SK-N-SH (cell line): Measurements from ENCODE around the gene ZNF624. TPM values are rescaled to one million over a fixed set of nuclear protein-coding genes. Genes with fewer than 3 reads are reported as not detected.

Experiments
- CTCF ChIA-PET: fragments of 300-600, 350-600 bp; formaldehyde crosslinking; extraction: SDS; loops from one replicate; lab custom pipeline; 2021; lab: Yijun Ruan, JAX
- POLR2A ChIA-PET: fragments of 350-600 bp; sonication (Branson Sonifier 250); formaldehyde crosslinking; extraction: SDS; loops from one replicate; lab custom pipeline; 2020; ENCODE audit warnings: antibody characterized with exemption, inconsistent platforms; lab: Yijun Ruan, JAX
- DNase-seq: peaks from one replicate; pipeline ENCODE4 v3.0.0; 2012
- H2AFZ ChIP-seq: fragments of 200-600 bp; sonication (generic); 2 replicates; pipeline ENCODE4 v1.8.1; 2016; ENCODE audit warnings: antibody characterized with exemption, mild to moderate bottlenecking, low read depth
- H3F3A ChIP-seq: fragments of 200-600 bp; sonication (generic); replicated peaks from 2 replicates; pipeline ENCODE3; 2016; ENCODE audit warnings: antibody characterized with exemption, mild to moderate bottlenecking; ENCODE audit not compliant: insufficient read depth
- H3K27ac ChIP-seq, 2 experiments: fragments of 200-500 bp in 1 of 2; fragments of 200-600 bp in 1 of 2; sonication (Bioruptor generic) in 1 of 2; sonication (generic), shearing (Covaris generic) in 1 of 2; 2 replicates each; pipeline versions ENCODE4 v1.5.1 to v1.6.1; 2014 to 2016; ENCODE audit warnings: low read depth in 2 of 2, inconsistent platforms in 1 of 2, low read length in 1 of 2, mild to moderate bottlenecking in 1 of 2, mixed read lengths in 1 of 2
- H3K27me3 ChIP-seq: fragments of 200-600 bp; sonication (generic), shearing (Covaris generic); 2 replicates; pipeline ENCODE4 v1.6.1; 2016; ENCODE audit warnings: mixed run types; ENCODE audit not compliant: insufficient read depth
- H3K36me3 ChIP-seq, 2 experiments: fragments of 200-500 bp in 1 of 2; fragments of 200-600 bp in 1 of 2; sonication (Bioruptor generic) in 1 of 2; sonication (generic) in 1 of 2; replicated peaks in 1 of 2; 2 replicates each; pipeline versions ENCODE3 to v1.5.1; 2014 to 2016; ENCODE audit warnings: low read length in 1 of 2, mild to moderate bottlenecking in 1 of 2; ENCODE audit not compliant: insufficient read depth in 2 of 2, control insufficient read depth in 1 of 2
- H3K4me1 ChIP-seq, 2 experiments: fragments of 200-500 bp in 1 of 2; fragments of 200-600 bp in 1 of 2; sonication (Bioruptor generic) in 1 of 2; sonication (generic), shearing (Covaris generic) in 1 of 2; 2 replicates each; pipeline versions ENCODE4 v1.5.1 to v1.6.1; 2014 to 2016; ENCODE audit warnings: low read depth in 1 of 2, low read length in 1 of 2, mixed run types in 1 of 2; ENCODE audit not compliant: insufficient read depth in 2 of 2, control insufficient read depth in 1 of 2
- H3K4me2 ChIP-seq: fragments of 200-600 bp; sonication (generic), shearing (Covaris generic); 2 replicates; pipeline ENCODE4 v1.6.1; 2017; ENCODE audit warnings: mixed run types
- H3K4me3 ChIP-seq, 2 experiments: fragments of 200-500 bp in 1 of 2; fragments of 200-600 bp in 1 of 2; sonication (Bioruptor generic) in 1 of 2; sonication (generic), shearing (Covaris generic) in 1 of 2; 2 replicates each; pipeline versions ENCODE4 v1.5.1 to v1.8.1; 2014 to 2016; ENCODE audit warnings: low read depth in 2 of 2, inconsistent platforms in 1 of 2, low read length in 1 of 2, mild to moderate bottlenecking in 1 of 2, mixed read lengths in 1 of 2, moderate library complexity in 1 of 2
- H3K79me2 ChIP-seq: fragments of 200-600 bp; sonication (generic); 2 replicates; pipeline ENCODE4 v1.8.1; 2017; ENCODE audit warnings: mild to moderate bottlenecking; ENCODE audit not compliant: insufficient read depth
- H3K9ac ChIP-seq: fragments of 200-600 bp; sonication (generic); 2 replicates; pipeline ENCODE4 v1.6.1; 2017; ENCODE audit warnings: mixed run types
- H3K9me2 ChIP-seq: fragments of 200-600 bp; sonication (generic); 2 replicates; pipeline ENCODE4 v1.6.1; 2017; ENCODE audit warnings: mixed run types
- H3K9me3 ChIP-seq: fragments of 200-600 bp; sonication (generic); 2 replicates; pipeline ENCODE4 v1.6.1; 2017; ENCODE audit warnings: mixed run types, mild to moderate bottlenecking, moderate library complexity
- H4K20me1 ChIP-seq: fragments of 200-600 bp; sonication (generic); 2 replicates; pipeline ENCODE4 v1.6.1; 2017; ENCODE audit warnings: mild to moderate bottlenecking, mixed run types; ENCODE audit not compliant: insufficient read depth
- CHD2 ChIP-seq: fragments of 150-350 bp; IDR thresholded peaks from 2 replicates; pipeline ENCODE4 v1.6.1; 2018; ENCODE audit warnings: low read length; ENCODE audit not compliant: partially characterized antibody
- EP300 ChIP-seq, 2 experiments: IDR thresholded peaks; 2 replicates each; pipeline versions ENCODE4 v1.4.0 to v1.6.1; 2012; ENCODE audit warnings: borderline replicate concordance in 1 of 2, low read depth in 1 of 2, low read length in 1 of 2
- EZH2phosphoT487 ChIP-seq: fragments of 200-600 bp; sonication (generic); IDR thresholded peaks from 2 replicates; pipeline ENCODE4 v1.6.1; 2017; ENCODE audit warnings: low read depth, mixed run types, mild to moderate bottlenecking, antibody characterized with exemption, moderate library complexity, borderline replicate concordance
- FOSL2 ChIP-seq: IDR thresholded peaks from 2 replicates; pipeline ENCODE4 v1.4.0; 2012; ENCODE audit warnings: low read depth, mild to moderate bottlenecking, moderate library complexity, borderline replicate concordance
- FOXM1 ChIP-seq: IDR thresholded peaks from 2 replicates; pipeline ENCODE4 v1.4.0; 2012; ENCODE audit warnings: low read depth, mild to moderate bottlenecking
- GABPA ChIP-seq: IDR thresholded peaks from 2 replicates; pipeline ENCODE4 v1.4.0; 2012; ENCODE audit warnings: low read depth, mild to moderate bottlenecking
- JUND ChIP-seq: IDR thresholded peaks from 2 replicates; pipeline ENCODE4 v1.4.0; 2012
- MEF2A ChIP-seq: IDR thresholded peaks from 2 replicates; pipeline ENCODE4 v1.4.0; 2012; ENCODE audit warnings: low read depth, borderline replicate concordance
- MXI1 ChIP-seq: IDR thresholded peaks from 2 replicates; pipeline ENCODE4 v1.6.1; 2012; ENCODE audit warnings: mild to moderate bottlenecking, low read depth, low read length, improper control_type of control experiment
- NFIC ChIP-seq: IDR thresholded peaks from 2 replicates; pipeline ENCODE4 v1.4.0; 2012; ENCODE audit warnings: borderline replicate concordance
- NRF1 ChIP-seq: IDR thresholded peaks from 2 replicates; pipeline ENCODE4 v1.6.1; 2012; ENCODE audit warnings: low read depth, mild to moderate bottlenecking, low read length
- RCOR1 ChIP-seq: fragments of 150-350 bp; IDR thresholded peaks from 2 replicates; pipeline ENCODE4 v1.6.1; 2017; ENCODE audit warnings: antibody characterized with exemption, low read length
- RFX5 ChIP-seq: IDR thresholded peaks from 2 replicates; pipeline ENCODE4 v1.6.1; 2012; ENCODE audit warnings: mild to moderate bottlenecking, improper control_type of control experiment, low read length
- RXRA ChIP-seq: IDR thresholded peaks from 2 replicates; pipeline ENCODE4 v1.4.0; 2012; ENCODE audit warnings: low read depth, mild to moderate bottlenecking, borderline replicate concordance
- SMC3 ChIP-seq: IDR thresholded peaks from 2 replicates; pipeline ENCODE4 v1.6.1; 2012; ENCODE audit warnings: low read depth, low read length, improper control_type of control experiment
- TAF1 ChIP-seq: IDR thresholded peaks from 2 replicates; pipeline ENCODE4 v1.6.1; 2012; ENCODE audit warnings: low read depth, mild to moderate bottlenecking, low read length, moderate library complexity, borderline replicate concordance
- TCF12 ChIP-seq: IDR thresholded peaks from 2 replicates; pipeline ENCODE4 v1.4.0; 2012
- TEAD4 ChIP-seq: IDR thresholded peaks from 2 replicates; pipeline ENCODE4 v1.4.0; 2012; ENCODE audit warnings: mild to moderate bottlenecking, borderline replicate concordance; ENCODE audit not compliant: insufficient read depth
- WGBS: methylation state at CpG from one replicate; pipeline ENCODE4 v1.1.6; 2017; ENCODE audit warnings: low lambda C conversion rate; 5-methylcytosine and 5-hydroxymethylcytosine counted together
- polyA plus RNA-seq, 3 experiments: library from polyadenylated mRNA; depleted of rRNA; stranded (reverse); fragments of >200 nt; gene quantifications; 2 replicates each; pipeline ENCODE4 v1.2.3, GENCODE V29; 2012
- TF ChIP-seq, protein P1 (sequence below): IDR thresholded peaks from 2 replicates; pipeline ENCODE4; 2012
- TF ChIP-seq, protein P2 (sequence below): IDR thresholded peaks from 2 replicates; pipeline ENCODE4 v1.6.1; 2012; ENCODE audit warnings: mild to moderate bottlenecking, low read depth, low read length, moderate library complexity
- TF ChIP-seq, protein P3 (sequence below): fragments of 150-350 bp; IDR thresholded peaks from 2 replicates; pipeline ENCODE4 v1.6.1; 2016; ENCODE audit warnings: mild to moderate bottlenecking, low read depth, low read length
- TF ChIP-seq, protein P4 (sequence below): IDR thresholded peaks from 2 replicates; pipeline ENCODE4 v1.4.0; 2012; ENCODE audit warnings: low read depth, borderline replicate concordance
- TF ChIP-seq, protein P5 (sequence below): IDR thresholded peaks from 2 replicates; pipeline ENCODE4 v1.4.0; 2012; ENCODE audit warnings: low read depth
- TF ChIP-seq, protein P6 (sequence below): fragments of 150-350 bp; IDR thresholded peaks from 2 replicates; pipeline ENCODE4 v1.6.1; 2017; ENCODE audit warnings: antibody characterized with exemption, low read length, low read depth, borderline replicate concordance

ZNF624 gene
- polyA plus RNA-seq, 1 of the 3 experiments (the other 2 are of a cell fraction), result 0.92 TPM

DNA sequence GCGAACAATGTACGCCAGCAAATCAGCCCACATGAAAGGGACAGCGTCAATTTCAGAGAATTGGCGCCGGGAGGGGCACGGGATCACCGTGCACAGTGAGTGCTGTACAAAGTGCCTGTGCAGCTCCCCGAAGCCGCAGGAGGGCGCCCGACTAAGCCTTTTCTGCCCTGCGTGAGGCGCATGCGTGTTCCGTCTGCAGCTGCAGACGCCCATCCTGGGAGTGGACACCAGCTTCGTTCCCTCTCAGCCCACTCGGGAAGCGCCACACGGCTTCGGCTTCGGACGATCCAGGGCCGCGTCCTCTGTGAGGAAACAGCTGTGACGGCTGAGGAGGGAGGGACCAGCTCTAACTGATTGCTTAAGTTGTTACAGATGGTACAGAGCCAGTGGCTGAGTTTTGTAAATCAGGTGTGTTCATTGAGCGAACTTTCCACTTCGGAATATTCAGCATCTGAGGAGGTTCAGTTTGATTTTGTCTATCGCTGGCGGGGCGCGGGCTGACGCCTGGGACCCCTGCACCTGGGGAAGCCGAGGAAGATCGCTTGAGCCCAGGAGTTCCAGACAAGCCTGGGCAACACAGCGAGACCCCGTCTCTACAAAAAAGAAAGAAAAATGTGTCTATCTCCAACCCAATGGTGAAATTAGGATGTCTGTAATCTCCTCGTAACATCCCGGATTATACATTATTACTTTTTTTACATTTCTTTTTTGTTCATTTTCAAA lies 69.2 kb downstream of the ZNF624 start:
- peak overlapping the region; percentile 91 for H2AFZ ChIP-seq
- POLR2A ChIA-PET, result interaction anchor here (0.9 to 1.0 kb wide), 2 partner anchors 49 to 146 kb away, joined by 4 to 5 read pairs; no protein-coding TSS in a partner anchor
- peaks cover 4% of the 10 kb centered on the region; the same call in 1 of the 2 replicates for H3K27me3 ChIP-seq
- H3K4me1 ChIP-seq, result no peaks in the 10 kb centered on the region; a peak in 2 of 4 replicates
- H3K4me3 ChIP-seq, result peak overlapping the region; percentile 57 to 62
- H4K20me1 ChIP-seq, result no peaks in the 10 kb centered on the region
- peak overlapping the region; percentile 89 for H3K4me2 ChIP-seq
- H3K79me2 ChIP-seq, result no peaks in the 10 kb centered on the region
- 11% methylated on average over 29 of the region's 39 CpGs for WGBS
- no peak overlapping the region; a peak in 1 of 4 replicates for H3K27ac ChIP-seq
- peak; percentile 95 for DNase-seq
- CTCF ChIA-PET, result interaction anchor here (0.6 to 4.1 kb wide), 22 partner anchors 8 to 407 kb away, joined by 3 to 32 read pairs (median 5); partner anchors contain the start of gene ZNF287
- no peaks in the 10 kb centered on the region for H3K9me3 ChIP-seq
- no peaks in the 10 kb centered on the region for H3F3A ChIP-seq
- peak overlapping the region; percentile 23; the same call in 1 of the 2 replicates for H3K9ac ChIP-seq
- no peaks in the 10 kb centered on the region for H3K36me3 ChIP-seq
- H3K9me2 ChIP-seq, result no peaks in the 10 kb centered on the region
- TF ChIP-seq MXI1 (peak; percentile 60; the same call in 1 of the 2 replicates), CHD2 (no peak), RFX5 (no peak), EZH2phosphoT487 (no peak), NFIC (no peak), EP300 (IDR thresholded peaks at IDR 0.05; ENCODE audit: borderline replicate concordance in 1 of 2, low read depth in 1 of 2, low read length in 1 of 2) (no peak), GABPA (no peak), MEF2A (no peak), NRF1 (peak; percentile 74), FOSL2 (no peak), TCF12 (no peak), TAF1 (no peak; the same call in 1 of the 2 replicates), JUND (no peak), FOXM1 (no peak), RXRA (no peak), TEAD4 (no peak), RCOR1 (no peak), SMC3 (peak; percentile 62)
- TF ChIP-seq, protein P1, sequence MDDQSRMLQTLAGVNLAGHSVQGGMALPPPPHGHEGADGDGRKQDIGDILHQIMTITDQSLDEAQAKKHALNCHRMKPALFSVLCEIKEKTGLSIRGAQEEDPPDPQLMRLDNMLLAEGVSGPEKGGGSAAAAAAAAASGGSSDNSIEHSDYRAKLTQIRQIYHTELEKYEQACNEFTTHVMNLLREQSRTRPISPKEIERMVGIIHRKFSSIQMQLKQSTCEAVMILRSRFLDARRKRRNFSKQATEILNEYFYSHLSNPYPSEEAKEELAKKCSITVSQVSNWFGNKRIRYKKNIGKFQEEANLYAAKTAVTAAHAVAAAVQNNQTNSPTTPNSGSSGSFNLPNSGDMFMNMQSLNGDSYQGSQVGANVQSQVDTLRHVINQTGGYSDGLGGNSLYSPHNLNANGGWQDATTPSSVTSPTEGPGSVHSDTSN, result no peak
- TF ChIP-seq, protein P2, sequence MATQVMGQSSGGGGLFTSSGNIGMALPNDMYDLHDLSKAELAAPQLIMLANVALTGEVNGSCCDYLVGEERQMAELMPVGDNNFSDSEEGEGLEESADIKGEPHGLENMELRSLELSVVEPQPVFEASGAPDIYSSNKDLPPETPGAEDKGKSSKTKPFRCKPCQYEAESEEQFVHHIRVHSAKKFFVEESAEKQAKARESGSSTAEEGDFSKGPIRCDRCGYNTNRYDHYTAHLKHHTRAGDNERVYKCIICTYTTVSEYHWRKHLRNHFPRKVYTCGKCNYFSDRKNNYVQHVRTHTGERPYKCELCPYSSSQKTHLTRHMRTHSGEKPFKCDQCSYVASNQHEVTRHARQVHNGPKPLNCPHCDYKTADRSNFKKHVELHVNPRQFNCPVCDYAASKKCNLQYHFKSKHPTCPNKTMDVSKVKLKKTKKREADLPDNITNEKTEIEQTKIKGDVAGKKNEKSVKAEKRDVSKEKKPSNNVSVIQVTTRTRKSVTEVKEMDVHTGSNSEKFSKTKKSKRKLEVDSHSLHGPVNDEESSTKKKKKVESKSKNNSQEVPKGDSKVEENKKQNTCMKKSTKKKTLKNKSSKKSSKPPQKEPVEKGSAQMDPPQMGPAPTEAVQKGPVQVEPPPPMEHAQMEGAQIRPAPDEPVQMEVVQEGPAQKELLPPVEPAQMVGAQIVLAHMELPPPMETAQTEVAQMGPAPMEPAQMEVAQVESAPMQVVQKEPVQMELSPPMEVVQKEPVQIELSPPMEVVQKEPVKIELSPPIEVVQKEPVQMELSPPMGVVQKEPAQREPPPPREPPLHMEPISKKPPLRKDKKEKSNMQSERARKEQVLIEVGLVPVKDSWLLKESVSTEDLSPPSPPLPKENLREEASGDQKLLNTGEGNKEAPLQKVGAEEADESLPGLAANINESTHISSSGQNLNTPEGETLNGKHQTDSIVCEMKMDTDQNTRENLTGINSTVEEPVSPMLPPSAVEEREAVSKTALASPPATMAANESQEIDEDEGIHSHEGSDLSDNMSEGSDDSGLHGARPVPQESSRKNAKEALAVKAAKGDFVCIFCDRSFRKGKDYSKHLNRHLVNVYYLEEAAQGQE, result peak; percentile 56; the same call in 1 of the 2 replicates
- TF ChIP-seq, protein P3, sequence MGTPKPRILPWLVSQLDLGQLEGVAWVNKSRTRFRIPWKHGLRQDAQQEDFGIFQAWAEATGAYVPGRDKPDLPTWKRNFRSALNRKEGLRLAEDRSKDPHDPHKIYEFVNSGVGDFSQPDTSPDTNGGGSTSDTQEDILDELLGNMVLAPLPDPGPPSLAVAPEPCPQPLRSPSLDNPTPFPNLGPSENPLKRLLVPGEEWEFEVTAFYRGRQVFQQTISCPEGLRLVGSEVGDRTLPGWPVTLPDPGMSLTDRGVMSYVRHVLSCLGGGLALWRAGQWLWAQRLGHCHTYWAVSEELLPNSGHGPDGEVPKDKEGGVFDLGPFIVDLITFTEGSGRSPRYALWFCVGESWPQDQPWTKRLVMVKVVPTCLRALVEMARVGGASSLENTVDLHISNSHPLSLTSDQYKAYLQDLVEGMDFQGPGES, result no peak
- TF ChIP-seq, protein P4, sequence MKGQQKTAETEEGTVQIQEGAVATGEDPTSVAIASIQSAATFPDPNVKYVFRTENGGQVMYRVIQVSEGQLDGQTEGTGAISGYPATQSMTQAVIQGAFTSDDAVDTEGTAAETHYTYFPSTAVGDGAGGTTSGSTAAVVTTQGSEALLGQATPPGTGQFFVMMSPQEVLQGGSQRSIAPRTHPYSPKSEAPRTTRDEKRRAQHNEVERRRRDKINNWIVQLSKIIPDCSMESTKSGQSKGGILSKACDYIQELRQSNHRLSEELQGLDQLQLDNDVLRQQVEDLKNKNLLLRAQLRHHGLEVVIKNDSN, result no peak
- TF ChIP-seq, protein P5, sequence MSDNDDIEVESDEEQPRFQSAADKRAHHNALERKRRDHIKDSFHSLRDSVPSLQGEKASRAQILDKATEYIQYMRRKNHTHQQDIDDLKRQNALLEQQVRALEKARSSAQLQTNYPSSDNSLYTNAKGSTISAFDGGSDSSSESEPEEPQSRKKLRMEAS, result peak; percentile 75; the same call in 1 of the 2 replicates
- TF ChIP-seq, protein P6, sequence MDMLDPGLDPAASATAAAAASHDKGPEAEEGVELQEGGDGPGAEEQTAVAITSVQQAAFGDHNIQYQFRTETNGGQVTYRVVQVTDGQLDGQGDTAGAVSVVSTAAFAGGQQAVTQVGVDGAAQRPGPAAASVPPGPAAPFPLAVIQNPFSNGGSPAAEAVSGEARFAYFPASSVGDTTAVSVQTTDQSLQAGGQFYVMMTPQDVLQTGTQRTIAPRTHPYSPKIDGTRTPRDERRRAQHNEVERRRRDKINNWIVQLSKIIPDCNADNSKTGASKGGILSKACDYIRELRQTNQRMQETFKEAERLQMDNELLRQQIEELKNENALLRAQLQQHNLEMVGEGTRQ, result no peak
